Neural cell (in vitro differentiated cells): ENCODE data around the gene CFAP65. TPM values are rescaled to one million over a fixed set of nuclear protein-coding genes. Genes with fewer than 3 reads are reported as not detected.

Source experiments
- H2AFZ ChIP-seq: fragments of 200-600, 300-800 bp; sonication (generic), shearing (Covaris generic); 2 replicates; pipeline ENCODE4 v1.6.0; 2014; ENCODE audit warnings: low read depth, mild to moderate bottlenecking, antibody characterized with exemption, low read length, moderate library complexity
- H3F3A ChIP-seq: fragments of 200-600 bp; shearing (Covaris generic); 2 replicates; pipeline ENCODE4 v1.6.1; 2016; ENCODE audit warnings: mild to moderate bottlenecking, moderate library complexity, mixed read lengths, antibody characterized with exemption, low read length; ENCODE audit not compliant: insufficient read depth, poor library complexity, severe bottlenecking
- H3K27ac ChIP-seq: fragments of 200-600, 300-800 bp; sonication (generic), shearing (Covaris generic); 2 replicates; pipeline ENCODE4 v1.5.1; 2014; ENCODE audit warnings: mild to moderate bottlenecking, low read length, moderate library complexity
- H3K27me3 ChIP-seq: fragments of 300-800, 200-600 bp; sonication (generic), shearing (Covaris generic); 2 replicates; pipeline ENCODE4 v1.6.0; 2014; ENCODE audit warnings: mild to moderate bottlenecking, low read depth, low read length, moderate library complexity; ENCODE audit not compliant: insufficient read depth
- H3K36me3 ChIP-seq: fragments of 300-800, 200-600 bp; sonication (generic), shearing (Covaris generic); 2 replicates; pipeline ENCODE4 v1.5.1; 2014; ENCODE audit warnings: mild to moderate bottlenecking, antibody characterized with exemption, low read length, moderate library complexity; ENCODE audit not compliant: insufficient read depth
- H3K4me2 ChIP-seq: fragments of 300-800, 200-600 bp; sonication (generic), shearing (Covaris generic); 2 replicates; pipeline ENCODE4 v1.6.0; 2014; ENCODE audit warnings: mild to moderate bottlenecking, low read length
- H3K4me3 ChIP-seq: fragments of 300-800, 200-600 bp; sonication (generic), shearing (Covaris generic); 2 replicates; pipeline ENCODE4 v1.5.1; 2014; ENCODE audit warnings: mild to moderate bottlenecking, low read length, moderate library complexity
- H3K79me2 ChIP-seq: fragments of 200-600 bp; shearing (Covaris generic); replicated peaks from 2 replicates; pipeline ENCODE4 v1.6.0; 2014; ENCODE audit warnings: mild to moderate bottlenecking, low read length, moderate library complexity; ENCODE audit not compliant: insufficient read depth
- H3K9ac ChIP-seq: fragments of 300-800, 200-600 bp; sonication (generic), shearing (Covaris generic); 2 replicates; pipeline ENCODE4 v1.6.1; 2016; ENCODE audit warnings: mild to moderate bottlenecking, low read length, mixed read lengths
- H3K9me2 ChIP-seq: fragments of 200-600 bp; shearing (Covaris generic); 2 replicates; pipeline ENCODE4 v1.6.1; 2016; ENCODE audit warnings: mild to moderate bottlenecking, low read length, mixed read lengths; ENCODE audit not compliant: insufficient read depth
- H3K9me3 ChIP-seq: fragments of 200-600, 300-800 bp; sonication (generic), shearing (Covaris generic); 2 replicates; pipeline ENCODE4 v1.6.1; 2016; ENCODE audit warnings: mild to moderate bottlenecking, mixed run types, low read length, moderate library complexity, mixed read lengths
- H4K20me1 ChIP-seq: fragments of 200-600 bp; shearing (Covaris generic); 2 replicates; pipeline ENCODE4 v1.6.1; 2016; ENCODE audit warnings: mild to moderate bottlenecking, mixed run types; ENCODE audit not compliant: insufficient read depth
- CTCF ChIP-seq: fragments of 450-650 bp; IDR thresholded peaks from 2 replicates; pipeline ENCODE4 v1.5.1; 2014; ENCODE audit warnings: antibody characterized with exemption, mild to moderate bottlenecking, moderate library complexity; ENCODE audit not compliant: poor library complexity, severe bottlenecking
- EP300 ChIP-seq: fragments of 450-650 bp; conservative IDR thresholded peaks from 2 replicates; pipeline ENCODE4 v1.6.1; 2014; ENCODE audit warnings: antibody characterized with exemption, mild to moderate bottlenecking, moderate library complexity; ENCODE audit not compliant: poor library complexity, severe bottlenecking
- EZH2 ChIP-seq: fragments of 200-600, 300-800 bp; shearing (Covaris generic), sonication (generic); IDR thresholded peaks from 2 replicates; pipeline ENCODE4 v1.6.1; 2014; ENCODE audit warnings: antibody characterized with exemption, low read length, borderline replicate concordance, mild to moderate bottlenecking; ENCODE audit not compliant: insufficient read depth, poor library complexity, severe bottlenecking
- MXI1 ChIP-seq: fragments of 450-650 bp; conservative IDR thresholded peaks from 2 replicates; pipeline ENCODE4 v1.6.1; 2014; ENCODE audit warnings: antibody characterized with exemption, mild to moderate bottlenecking; ENCODE audit not compliant: poor library complexity, severe bottlenecking
- POLR2AphosphoS5 ChIP-seq: IDR thresholded peaks from 2 replicates; pipeline ENCODE4 v1.6.1; 2012
- RAD21 ChIP-seq: fragments of 450-650 bp; conservative IDR thresholded peaks from 2 replicates; pipeline ENCODE4 v1.6.1; 2014; ENCODE audit warnings: antibody characterized with exemption, mild to moderate bottlenecking, moderate library complexity
- REST ChIP-seq: IDR thresholded peaks from 2 replicates; pipeline ENCODE4 v1.6.1; 2012; ENCODE audit warnings: borderline replicate concordance
- SMC3 ChIP-seq: fragments of 450-650 bp; conservative IDR thresholded peaks from 2 replicates; pipeline ENCODE4 v1.6.1; 2014; ENCODE audit warnings: antibody characterized with exemption, mild to moderate bottlenecking, moderate library complexity; ENCODE audit not compliant: poor library complexity
- TAF1 ChIP-seq: IDR thresholded peaks from 2 replicates; pipeline ENCODE4 v1.6.1; 2012; ENCODE audit warnings: low read depth
- polyA plus RNA-seq: library from polyadenylated mRNA; depleted of rRNA; stranded (reverse); fragments of >200 nt; gene quantifications from 2 replicates; pipeline ENCODE4 v1.2.3, GENCODE V29; 2014

Gene CFAP65
- polyA plus RNA-seq, 1 donor from 2014 or later, result 1.1 TPM

GRCh38 chr2:219035942-219036341 is 5.4 kb downstream of the CFAP65 start:
- H3K9me3 ChIP-seq, result no peaks in the 10 kb centered on the region
- no peaks in the 10 kb centered on the region for H3K36me3 ChIP-seq
- no peak overlapping the region for H2AFZ ChIP-seq
- no peaks in the 10 kb centered on the region for H3K27me3 ChIP-seq
- no peak overlapping the region for H3K4me2 ChIP-seq
- no peak overlapping the region for H3K4me3 ChIP-seq
- no peak overlapping the region for H3K27ac ChIP-seq
- H3F3A ChIP-seq, result no peaks in the 10 kb centered on the region
- H4K20me1 ChIP-seq, result no peaks in the 10 kb centered on the region
- no peaks in the 10 kb centered on the region for H3K79me2 ChIP-seq
- H3K9ac ChIP-seq, result no peak overlapping the region
- TF ChIP-seq REST (no peak), SMC3 (no peak), RAD21 (no peak), MXI1 (no peak)
- no peaks in the 10 kb centered on the region for H3K9me2 ChIP-seq

- no peaks in the 10 kb centered on the region for H3K9me3 ChIP-seq
- no peaks in the 10 kb centered on the region for H3K79me2 ChIP-seq
- H4K20me1 ChIP-seq, result no peaks in the 10 kb centered on the region
- H3K27ac ChIP-seq, result no peak overlapping the region
- no peaks in the 10 kb centered on the region for H3K27me3 ChIP-seq
- no peaks in the 10 kb centered on the region for H3F3A ChIP-seq
- H3K9me2 ChIP-seq, result no peaks in the 10 kb centered on the region
- H3K36me3 ChIP-seq, result no peaks in the 10 kb centered on the region
- TF ChIP-seq EZH2 (no peak), RAD21 (no peak), CTCF (no peak), POLR2AphosphoS5 (no peak), REST (no peak), SMC3 (no peak), TAF1 (no peak), EP300 (no peak), MXI1 (no peak)
- no peak overlapping the region for H2AFZ ChIP-seq
- no peak overlapping the region for H3K4me3 ChIP-seq
- H3K4me2 ChIP-seq, result no peak overlapping the region
- no peak overlapping the region for H3K9ac ChIP-seq
Measured at GRCh38 chr2:219034823-219035222, 6.5 kb downstream of the CFAP65 start.
